AG08396 (cell line): ENCODE data around the gene GABRA1.

ENCODE experiments used
- DNase-seq: peaks from one replicate; pipeline ENCODE4 v3.0.0; 2012; ENCODE audit warnings: low spot score, mixed read lengths

Gene GABRA1

DNA sequence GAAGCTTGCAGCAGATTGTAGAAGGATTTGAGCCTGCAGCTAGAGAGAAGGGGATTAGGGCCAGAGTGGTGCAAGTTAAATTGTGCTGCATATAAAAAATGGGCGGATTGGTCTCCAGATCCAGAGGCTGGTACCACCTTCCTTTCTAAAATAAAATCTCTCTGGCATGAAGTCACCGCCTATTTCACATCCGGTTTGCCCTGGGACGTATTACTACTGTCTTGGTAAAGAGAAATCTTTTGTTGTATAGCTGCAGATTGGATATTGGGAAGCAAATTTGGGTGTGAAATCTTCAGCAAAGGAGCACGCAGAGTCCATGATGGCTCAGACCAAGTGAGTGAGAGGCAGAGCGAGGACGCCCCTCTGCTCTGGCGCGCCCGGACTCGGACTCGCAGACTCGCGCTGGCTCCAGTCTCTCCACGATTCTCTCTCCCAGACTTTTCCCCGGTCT lies at the start of gene GABRA1:
GABRA1 (plus strand) TSS at position 180 of the 451 bp plus-strand sequence. CDS start 2,691 bp downstream, outside the sequence.
- DNase-seq: no peak

DNA sequence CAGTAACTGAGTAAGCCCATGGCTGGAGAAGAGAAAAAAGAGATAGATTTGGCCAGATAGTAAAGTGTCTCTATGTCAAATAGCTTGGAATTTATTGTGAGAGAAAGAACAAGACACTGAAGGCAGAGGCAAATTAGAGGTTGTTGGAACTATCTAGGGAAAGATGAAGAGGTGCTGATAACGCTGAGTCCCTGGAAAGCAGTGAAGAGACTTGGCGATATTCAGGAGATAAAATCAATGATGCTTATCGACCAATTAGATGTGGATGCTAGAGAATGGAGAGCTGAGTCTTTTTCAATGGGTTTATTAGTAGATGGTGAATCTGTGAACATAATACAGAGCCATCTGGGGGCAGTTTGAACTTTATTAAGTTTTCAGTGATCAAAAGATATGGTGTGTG lies 48.6 kb upstream of the GABRA1 start:
- no peak for DNase-seq

DNA sequence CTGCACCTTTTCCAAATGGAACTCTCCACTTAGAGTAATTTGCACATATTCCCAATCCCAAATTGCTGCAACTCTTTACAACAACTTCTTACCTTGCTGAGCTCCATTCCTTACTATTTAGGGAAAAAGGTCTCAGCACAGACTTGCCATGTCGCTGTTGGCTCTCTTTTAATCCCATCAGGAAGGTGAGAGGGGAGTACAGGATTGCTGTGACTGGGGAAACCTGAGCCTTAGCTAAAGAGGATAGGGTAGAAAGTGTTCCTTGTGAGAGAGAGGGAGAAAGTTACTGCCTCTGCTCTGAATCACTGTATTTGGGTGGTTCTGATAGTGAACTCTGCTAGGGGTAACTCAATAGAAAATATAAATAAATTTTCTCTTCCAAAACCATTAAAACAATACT lies 43.7 kb upstream of the GABRA1 start:
- DNase-seq: no peak

DNA sequence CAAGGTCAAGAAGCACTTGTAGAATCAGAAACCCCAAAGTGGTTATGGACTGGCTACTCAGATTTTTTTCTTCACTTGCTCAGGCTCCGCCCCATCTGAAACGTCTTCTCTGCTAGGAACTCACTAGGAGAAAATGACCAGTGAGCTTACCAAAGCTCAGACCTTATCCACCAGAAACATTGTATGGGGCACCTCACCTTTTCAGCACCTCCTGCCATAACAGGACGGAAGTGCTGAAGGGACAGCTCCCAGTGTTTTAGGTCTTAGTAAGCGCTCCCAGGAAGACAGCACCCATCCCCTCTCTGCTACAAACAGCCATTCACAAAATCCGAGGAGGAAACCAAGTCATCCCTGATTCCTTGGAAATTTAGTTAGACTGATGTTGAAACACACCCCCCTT lies 1.2 kb upstream of the GABRA1 start:
- no peak for DNase-seq

DNA sequence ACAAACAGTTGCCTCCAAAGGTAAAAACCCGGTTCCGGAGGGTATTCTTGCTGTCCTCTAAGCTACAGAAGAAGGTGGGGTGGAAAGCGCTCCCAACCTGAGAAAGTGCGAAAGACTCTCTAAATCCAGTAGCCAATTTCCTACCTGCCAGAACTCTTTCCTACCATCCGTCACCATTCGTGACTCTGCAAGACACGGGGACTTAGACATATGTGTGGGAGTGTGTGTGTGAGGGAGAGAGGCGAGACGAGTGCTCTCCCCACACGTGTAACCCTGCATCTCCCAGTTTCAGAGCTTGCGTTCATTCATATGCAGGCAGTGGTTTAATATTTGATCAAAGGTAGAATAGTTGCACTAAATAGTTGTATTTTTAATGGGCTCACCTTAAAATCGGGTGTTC lies 473 bp upstream of the GABRA1 start:
- no peak for DNase-seq

DNA sequence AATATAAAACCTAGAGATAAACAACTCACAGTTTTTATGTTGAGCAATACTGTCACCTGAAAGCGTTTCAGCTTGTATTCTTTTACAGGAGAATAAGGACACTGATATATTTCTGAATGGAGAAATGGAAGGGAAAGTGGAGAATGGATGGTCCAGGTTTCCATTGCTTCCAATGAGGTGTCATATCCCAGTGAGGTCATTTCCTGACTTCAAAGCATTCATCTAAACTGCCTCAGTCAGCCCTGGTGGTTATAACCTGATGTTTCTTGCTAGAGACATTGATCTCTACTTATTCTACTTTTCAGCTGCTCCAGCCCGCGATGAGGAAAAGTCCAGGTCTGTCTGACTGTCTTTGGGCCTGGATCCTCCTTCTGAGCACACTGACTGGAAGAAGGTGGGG lies 2.6 kb downstream of the GABRA1 start:
- DNase-seq: no peak

DNA sequence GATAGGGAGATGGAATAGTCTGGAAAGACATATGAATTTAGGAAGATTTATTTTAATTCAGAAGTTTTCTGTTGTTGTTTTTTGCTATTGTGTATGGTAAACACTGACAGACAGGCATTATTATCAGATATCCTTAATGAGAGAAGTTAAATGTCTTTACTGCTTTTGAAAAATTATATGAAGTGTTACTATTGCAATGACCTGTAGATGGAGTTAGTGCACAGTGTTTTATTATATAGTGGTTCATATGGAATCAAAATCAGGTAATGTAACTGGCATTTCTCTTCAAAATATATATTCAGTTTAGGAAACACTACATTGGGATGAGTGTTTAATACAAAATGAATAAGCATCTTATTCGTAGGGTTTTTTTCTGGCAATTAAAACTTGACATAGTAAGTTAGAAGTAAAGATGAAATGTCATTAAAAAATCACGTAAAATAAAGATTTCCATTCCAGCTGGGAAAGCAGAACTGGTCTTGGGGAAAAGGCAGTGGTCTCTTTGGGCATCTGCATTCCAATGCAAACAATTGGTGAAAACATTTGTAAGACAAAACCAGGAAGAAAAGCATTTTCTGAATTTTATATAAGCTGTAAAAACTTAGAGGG lies 3.9 kb downstream of the GABRA1 start:
- no peak for DNase-seq

DNA sequence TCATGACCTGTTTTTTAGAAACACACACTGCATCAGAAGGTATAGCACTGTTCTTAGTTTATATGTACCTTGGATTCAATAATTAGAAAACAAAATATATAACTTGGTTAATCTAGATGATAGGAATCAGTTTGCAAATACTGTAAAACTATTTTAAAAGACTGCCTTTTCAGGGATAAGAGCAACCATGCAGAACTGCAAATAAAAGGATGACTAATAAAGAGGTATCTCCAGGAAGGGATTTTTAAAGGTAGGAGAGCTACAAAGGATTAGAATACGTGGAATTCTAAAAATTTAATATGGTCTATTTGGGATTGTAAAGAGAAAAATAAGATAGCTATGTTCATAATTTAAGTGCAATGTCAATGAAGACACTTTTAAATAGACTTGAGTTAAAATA lies 9.4 kb downstream of the GABRA1 start:
- DNase-seq: no peak

DNA sequence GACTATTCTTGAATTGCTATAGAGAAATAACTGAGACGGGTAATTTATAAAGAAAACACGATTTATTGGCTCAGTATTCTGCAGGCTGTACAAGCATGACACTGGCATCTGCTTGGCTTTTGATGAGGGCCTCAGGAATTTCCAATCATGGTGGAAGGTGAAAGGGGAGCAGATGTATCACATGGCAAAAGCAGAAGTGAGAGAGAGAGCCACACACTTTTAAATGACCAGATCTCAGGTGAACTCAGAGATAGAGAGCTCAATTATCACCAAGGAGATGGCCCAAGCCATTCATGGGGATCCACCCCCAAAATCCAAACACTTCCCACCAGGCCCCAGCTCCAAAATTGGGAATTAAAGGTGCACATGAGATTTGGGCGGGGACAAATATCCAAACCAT lies 15.3 kb downstream of the GABRA1 start:
- no peak for DNase-seq

DNA sequence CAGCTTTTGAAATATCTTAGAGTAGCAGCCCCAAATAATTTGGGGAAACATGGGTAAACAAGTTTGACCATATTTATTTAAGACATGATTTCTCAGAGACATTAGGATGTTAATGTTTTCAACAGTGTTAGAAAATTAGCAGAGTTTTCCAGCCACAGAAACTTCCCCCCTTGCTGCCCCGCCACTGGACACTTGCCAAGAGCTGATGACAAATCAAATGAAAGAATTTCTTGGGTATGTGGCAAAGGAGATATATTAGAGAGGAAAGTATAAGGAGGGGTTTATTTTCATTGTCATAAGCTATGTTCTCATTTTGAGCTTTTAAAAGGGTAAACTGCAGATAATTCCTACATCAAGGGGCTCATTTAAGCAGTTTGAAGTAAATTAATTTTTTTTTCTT lies 15.9 kb downstream of the GABRA1 start:
- DNase-seq: no peak

DNA sequence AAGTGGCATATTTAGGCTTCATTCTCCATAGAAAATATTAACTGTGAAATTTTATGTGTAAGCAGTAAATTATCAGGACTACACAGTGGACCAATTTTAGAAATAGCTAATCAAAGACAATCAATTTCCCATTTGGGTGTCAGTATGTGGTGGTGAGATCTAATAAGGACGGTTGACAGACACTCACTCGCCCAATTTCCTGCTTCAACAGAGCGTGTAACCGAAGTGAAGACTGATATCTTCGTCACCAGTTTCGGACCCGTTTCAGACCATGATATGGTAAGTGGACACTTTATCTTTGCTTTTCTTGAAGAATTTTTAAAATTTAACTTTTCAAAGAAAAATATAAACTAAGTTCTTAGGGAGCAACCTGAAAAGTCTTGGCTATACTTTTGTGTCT lies 17.6 kb downstream of the GABRA1 start:
- DNase-seq: no peak

DNA sequence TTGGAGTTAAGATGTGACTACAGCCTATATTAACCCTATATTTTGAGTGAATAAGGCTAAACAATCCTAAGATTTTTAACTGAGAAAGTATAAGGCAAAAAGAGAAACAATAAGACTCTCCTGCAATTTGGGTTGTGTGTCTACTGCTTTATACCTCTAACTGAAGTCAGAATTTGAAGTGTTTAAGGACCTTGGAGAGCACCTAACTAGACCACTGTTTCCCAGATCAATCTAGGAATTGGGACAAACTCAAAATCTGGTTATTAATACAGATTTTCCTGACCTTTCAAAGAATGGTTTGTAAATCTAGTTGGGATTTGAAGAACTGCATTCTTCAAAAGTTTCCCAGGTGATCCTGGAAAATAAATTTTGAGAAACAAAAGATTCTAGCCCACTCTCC lies 42.1 kb downstream of the GABRA1 start:
- no peak for DNase-seq

DNA sequence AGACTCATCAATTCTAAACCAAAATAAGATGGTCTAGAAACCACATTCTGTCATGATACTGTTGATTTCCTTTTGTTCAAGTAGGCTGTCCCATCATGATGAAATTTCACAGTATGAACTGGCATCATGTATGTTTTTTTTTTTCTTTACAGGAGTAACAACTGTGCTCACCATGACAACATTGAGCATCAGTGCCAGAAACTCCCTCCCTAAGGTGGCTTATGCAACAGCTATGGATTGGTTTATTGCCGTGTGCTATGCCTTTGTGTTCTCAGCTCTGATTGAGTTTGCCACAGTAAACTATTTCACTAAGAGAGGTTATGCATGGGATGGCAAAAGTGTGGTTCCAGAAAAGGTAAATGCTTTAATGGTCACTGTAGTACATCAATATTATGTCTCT lies 47.6 kb downstream of the GABRA1 start:
- DNase-seq: no peak

DNA sequence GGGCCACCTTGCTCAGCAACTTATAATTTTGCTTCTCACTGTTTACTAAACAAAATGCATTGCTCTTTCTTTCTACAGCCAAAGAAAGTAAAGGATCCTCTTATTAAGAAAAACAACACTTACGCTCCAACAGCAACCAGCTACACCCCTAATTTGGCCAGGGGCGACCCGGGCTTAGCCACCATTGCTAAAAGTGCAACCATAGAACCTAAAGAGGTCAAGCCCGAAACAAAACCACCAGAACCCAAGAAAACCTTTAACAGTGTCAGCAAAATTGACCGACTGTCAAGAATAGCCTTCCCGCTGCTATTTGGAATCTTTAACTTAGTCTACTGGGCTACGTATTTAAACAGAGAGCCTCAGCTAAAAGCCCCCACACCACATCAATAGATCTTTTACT lies 49.1 kb downstream of the GABRA1 start:
- DNase-seq: no peak

DNA sequence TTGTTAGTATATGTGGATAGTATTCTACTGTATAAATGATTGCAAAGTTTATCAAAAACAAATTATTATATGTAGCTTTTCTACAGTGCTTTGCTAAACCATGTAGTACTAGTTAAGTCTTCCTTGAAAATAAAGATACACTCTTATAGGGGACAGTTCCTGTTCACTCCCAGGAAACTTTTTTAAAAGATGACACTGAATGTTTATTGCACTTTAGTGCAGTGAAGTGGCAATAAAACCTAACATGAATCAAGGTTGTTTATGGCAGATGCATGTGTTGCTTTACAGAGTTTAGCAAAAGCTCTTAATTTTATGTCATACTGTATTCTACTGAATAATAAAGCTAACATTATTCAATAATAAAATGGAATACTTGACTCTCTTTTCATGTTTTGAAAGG lies 51.7 kb downstream of the GABRA1 start:
- no peak for DNase-seq

DNA sequence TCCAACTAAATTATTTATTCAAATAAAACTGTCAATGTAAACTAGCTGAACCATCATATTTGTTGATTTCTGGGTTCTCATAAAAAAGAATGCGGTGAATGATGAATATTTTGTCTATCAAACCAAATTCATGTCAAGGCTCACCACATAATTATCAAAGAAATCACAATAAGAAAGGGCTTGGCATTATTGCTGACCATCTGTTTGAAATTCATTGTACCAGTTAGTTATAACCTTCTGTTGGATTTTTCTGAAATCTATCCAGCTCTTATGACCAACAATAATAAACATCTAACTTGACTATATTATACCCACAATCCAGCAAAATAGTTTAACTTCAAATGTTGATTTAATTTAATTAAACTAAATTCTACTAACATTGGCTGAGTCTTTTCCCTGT lies 53.1 kb downstream of the GABRA1 start:
- no peak for DNase-seq

DNA sequence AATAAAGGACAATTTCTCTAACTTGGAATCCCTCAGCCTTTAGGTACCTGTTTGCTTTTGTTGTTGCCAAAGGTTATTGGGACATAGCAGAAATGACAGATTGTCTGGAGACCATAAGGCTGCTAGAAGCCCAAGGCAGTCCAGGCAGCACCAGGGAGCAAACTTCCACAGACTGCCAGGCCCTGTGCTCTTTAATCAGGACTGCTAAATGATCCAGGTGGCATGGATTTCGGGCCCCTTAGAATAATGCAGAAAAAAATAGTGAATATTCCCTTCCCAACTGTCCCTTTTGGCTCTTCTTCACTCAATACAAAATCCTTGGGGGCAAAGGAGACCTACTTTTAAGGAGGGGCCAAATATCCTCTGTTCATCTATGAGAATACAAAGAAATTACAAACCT lies 73.9 kb downstream of the GABRA1 start:
- DNase-seq: no peak

DNA sequence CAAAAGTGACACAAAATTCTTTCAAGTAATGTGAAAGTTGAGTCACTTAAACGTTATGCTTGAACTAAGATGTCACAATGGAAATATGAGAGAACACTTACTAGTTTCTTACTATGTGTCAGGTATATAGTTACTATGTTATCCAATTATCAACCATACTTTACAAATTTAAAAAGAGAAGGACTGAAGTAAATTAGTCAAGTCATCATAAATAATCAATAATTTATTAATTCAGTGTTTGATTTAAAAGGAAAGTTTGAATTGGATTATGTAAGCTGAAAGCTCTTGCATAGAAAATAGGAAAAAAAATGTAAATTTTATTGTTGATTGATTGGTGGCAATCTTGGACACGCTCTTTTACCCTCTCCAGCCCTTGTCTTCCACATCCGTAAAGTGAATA lies 76.3 kb downstream of the GABRA1 start:
- DNase-seq: no peak

DNA sequence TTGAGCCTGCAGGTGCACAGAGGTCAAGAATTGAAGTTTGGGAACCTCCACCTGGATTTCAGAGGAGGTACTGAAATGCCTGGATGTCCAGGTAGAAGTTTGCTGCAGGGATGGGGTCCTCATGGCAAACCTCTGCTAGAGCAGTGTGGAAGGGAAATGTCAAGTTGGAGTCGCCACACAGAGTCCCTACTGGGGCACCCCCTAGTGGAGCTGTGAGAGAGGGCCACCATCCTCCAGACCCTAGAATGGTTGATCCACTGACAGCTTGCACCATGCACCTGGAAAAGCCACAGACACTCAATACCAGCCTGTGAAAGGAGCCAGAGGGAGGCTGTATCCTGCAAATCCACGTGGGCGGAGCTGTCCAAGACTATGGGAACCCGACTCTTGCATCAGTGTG lies 78.0 kb downstream of the GABRA1 start:
- DNase-seq: no peak

DNA sequence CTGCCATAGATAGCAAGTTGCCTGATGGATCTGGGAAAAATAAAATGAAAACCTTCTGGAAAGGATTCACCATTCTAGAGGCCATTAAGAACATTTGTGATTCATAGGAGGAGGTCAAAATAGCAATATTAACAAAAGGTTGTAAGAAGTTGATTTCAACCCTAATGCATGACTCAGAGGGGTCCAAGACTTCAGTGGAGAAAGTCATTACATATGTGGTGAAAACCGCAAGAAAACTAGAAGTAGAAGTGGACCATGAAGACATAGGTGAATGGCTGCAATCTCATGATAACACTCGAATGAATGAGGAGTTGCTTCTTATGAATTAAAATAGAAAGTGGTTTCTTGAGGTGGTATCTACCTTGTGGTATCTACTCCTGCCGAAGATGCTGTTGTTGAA lies 86.6 kb downstream of the GABRA1 start:
- no peak for DNase-seq

DNA sequence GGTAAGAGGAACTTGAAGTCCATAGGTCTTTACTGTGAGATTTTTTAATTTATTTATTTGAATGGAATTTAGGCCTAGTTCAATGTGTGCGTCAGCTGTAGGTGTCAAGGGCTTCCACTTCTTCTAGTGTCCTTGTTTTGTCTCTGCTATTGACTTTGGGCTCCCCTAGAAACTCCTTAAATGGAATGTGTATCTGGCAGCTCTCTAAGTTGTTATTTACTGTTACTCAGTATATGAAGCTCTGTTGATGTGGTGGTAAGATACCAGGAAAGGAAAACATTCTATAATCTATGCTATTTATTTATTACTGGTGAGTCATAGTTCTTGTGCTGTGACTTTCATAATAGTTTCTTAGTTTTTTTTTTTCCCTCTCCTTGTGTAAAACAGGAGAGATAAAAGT lies 97.1 kb downstream of the GABRA1 start:
- DNase-seq: no peak

DNA sequence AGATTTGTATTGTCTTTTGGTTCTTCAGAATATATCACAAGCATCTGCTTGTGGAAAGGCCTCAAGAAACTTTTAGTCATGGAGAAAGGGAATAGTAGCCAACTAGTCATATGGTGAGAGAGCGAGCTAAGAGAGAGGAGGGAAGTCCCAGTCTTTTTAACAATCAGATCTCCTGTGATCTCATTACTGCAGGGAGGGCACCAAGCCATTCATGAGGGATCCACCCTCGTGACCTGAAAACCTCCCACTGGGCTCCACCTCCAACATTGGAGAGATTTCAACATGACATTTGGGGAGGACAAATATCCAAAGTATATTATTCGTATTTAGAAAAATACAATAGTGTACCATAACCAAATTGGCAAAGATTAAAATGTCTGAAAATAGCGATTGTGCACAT lies 99.0 kb downstream of the GABRA1 start:
- no peak for DNase-seq
